ENCODE data around the gene CCL4.

- TF ChIP-seq FOXA1 (IDR thresholded peaks at IDR 0.05) (no peak), BHLHE40 (IDR thresholded peaks at IDR 0.05; ENCODE audit: borderline replicate concordance) (no peak), TARDBP (IDR thresholded peaks at IDR 0.05) (no peak), FOXM1 (IDR thresholded peaks at IDR 0.05; ENCODE audit: borderline replicate concordance) (no peak), ELF4 (IDR thresholded peaks at IDR 0.05) (no peak), NFRKB (IDR thresholded peaks at IDR 0.05) (no peak)
Measured at GRCh38 chr17:36144981-36145729, 41.5 kb downstream of the CCL4 start.

All from HEK293T (cell line).